K562 (cell line): ENCODE results near the gene RIPK4. TPM values are rescaled to one million over a fixed set of nuclear protein-coding genes. Genes with fewer than 3 reads are reported as not detected.

Experiments used
- BACH1 ChIP-seq: fragments of 200-800 bp; sonication (Bioruptor generic); IDR thresholded peaks from 2 replicates; pipeline ENCODE4 v1.6.1; 2016; ENCODE audit warnings: missing genetic modification characterization, missing compliant biosample characterization
- HMBOX1 ChIP-seq: sonication (generic); IDR thresholded peaks from 2 replicates; pipeline ENCODE4 v1.6.1; 2016
- MNT ChIP-seq, 2 experiments: fragments of 450-650 bp; conservative IDR thresholded peaks; 2 replicates each; pipeline ENCODE4 v1.6.1; 2017; ENCODE audit warnings: mild to moderate bottlenecking in 2 of 2, moderate library complexity in 2 of 2
- PHTF2 ChIP-seq: fragments of 250-450 bp; sonication (Bioruptor Pico); IDR thresholded peaks from 2 replicates; pipeline ENCODE4 v1.5.0; 2021; ENCODE audit warnings: mild to moderate bottlenecking
- RHOXF2B ChIP-seq: fragments of 250-450 bp; sonication (Bioruptor Pico); conservative IDR thresholded peaks from 2 replicates; pipeline ENCODE4 v1.5.1; 2021
- SRF ChIP-seq, 2 experiments: fragments of 250-450, 450-650 bp in 1 of 2; sonication (Bioruptor Pico) in 1 of 2; sonication (generic) in 1 of 2; formaldehyde crosslinking; IDR thresholded peaks; 2 replicates each; pipeline versions ENCODE4 v1.5.0 to v1.5.1; 2020 to 2022; ENCODE audit warnings: mild to moderate bottlenecking in 1 of 2, missing genetic modification reagents in 1 of 2
- WHSC1 ChIP-seq: IDR thresholded peaks from one replicate; pipeline ENCODE4 v1.6.1; 2012; ENCODE audit warnings: low read length, control low read depth, inconsistent platforms
- polyA plus RNA-seq, 8 experiments: library from polyadenylated mRNA; depleted of rRNA in 4 of 8; stranded (reverse) in 5 of 8; unstranded in 3 of 8; fragments of >200 nt; fragmentation: Nextera tagmentation in 2 of 8; fragmentation: Illumina TruSeq in 1 of 8; extraction: Ambion mirVana in 2 of 8; extraction: Trizol in 1 of 8; gene quantifications; 2 replicates each; pipeline versions ENCODE4 v1.2.1 to v1.2.3, GENCODE V29; 2011 to 2014; ENCODE audit warnings: inconsistent platforms in 1 of 8, missing spikeins in 1 of 8
- total RNA-seq, 7 experiments: library from RNA; depleted of rRNA in 6 of 7; stranded (reverse); fragments of >200 nt in 6 of 7; fragmentation: Illumina TruSeq in 2 of 7; extraction: Trizol in 2 of 7; gene quantifications; 2 replicates each; pipeline versions ENCODE4 v1.2.1 to v1.2.3, GENCODE V29; 2011 to 2021; ENCODE audit warnings: low replicate concordance in 1 of 7
- TF ChIP-seq, protein P1 (sequence below), 2 experiments: fragments of 450-650 bp in 1 of 2; sonication (generic) in 1 of 2; formaldehyde crosslinking in 1 of 2; IDR thresholded peaks in 1 of 2; conservative IDR thresholded peaks in 1 of 2; 2 replicates each; pipeline versions ENCODE4 v1.6.1 to v1.8.1; 2016 to 2023; ENCODE audit warnings: mild to moderate bottlenecking in 2 of 2, moderate library complexity in 2 of 2, inconsistent platforms in 1 of 2, missing genetic modification reagents in 1 of 2

The RIPK4 gene
- total and polyA plus RNA-seq, 9 of the 15 experiments (the other 6 are each of a cell fraction or from before 2014, with no cell fraction given) = not detected

DNA sequence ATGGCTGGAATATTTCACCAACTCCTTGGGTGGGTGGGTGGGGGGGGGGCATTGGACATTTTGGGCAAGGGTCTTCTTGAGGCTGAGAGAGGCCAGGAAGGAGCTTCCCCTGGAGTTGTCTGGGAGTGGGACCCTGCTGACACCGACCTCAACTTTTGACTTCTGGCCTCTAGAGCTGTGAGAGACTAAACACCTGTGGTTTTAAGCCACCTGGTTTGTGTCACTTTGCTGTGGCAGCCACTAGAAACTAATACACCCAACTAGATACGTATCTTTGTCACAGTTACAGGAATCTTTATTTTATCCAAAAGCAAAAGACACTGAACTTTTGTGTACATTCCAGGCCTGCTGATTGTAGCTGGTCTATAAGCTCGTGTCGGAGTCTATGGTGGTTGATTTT, 9.9 kb upstream of the RIPK4 start (continued):
- TF ChIP-seq MNT (conservative IDR thresholded peaks at IDR 0.05) (no peak), SRF (CRISPR knock-in tag; IDR thresholded peaks at IDR 0.05) (no peak), WHSC1 (no peak), BACH1 (tag) (no peak), PHTF2 (CRISPR knock-in tag) (no peak), RHOXF2B (no peak), HMBOX1 (no peak)
- TF ChIP-seq, protein P1, sequence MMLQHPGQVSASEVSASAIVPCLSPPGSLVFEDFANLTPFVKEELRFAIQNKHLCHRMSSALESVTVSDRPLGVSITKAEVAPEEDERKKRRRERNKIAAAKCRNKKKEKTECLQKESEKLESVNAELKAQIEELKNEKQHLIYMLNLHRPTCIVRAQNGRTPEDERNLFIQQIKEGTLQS (IDR thresholded peaks at IDR 0.05) = no peak
- TF ChIP-seq, protein P1 (CRISPR knock-in tag; conservative IDR thresholded peaks at IDR 0.05) = no peak
